Measurements from ENCODE around the gene CXorf66. TPM values are rescaled to one million over a fixed set of nuclear protein-coding genes. Genes with fewer than 3 reads are reported as not detected.

CXorf66 gene
- total and polyA plus RNA-seq, 2 of the 8 experiments (the other 6 are each of a cell fraction or from before 2014, with no cell fraction given), result not detected

DNA sequence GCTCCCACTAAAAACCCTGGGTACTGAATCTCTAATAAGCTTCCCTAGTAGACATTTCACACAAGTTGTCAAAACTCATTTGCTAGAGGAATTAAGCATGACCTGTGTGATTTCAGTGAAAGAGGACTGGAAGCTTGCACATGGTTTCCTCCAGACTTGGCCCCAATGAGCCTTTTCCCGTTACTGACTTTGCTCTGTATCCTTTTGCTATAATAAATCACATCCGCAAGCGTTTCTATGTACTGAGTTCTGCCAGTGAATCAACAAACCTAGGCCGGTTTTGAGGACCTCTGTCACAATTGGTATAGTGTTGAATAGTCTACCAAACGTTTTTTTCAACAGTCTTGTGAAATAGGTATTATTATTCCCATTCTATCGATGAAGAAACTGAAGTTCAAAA lies 40.6 kb downstream of the CXorf66 start:
- no peak overlapping the region for H2BK20ac ChIP-seq (ENCODE audit: low read length)
- no peak overlapping the region for H3K9ac ChIP-seq (replicated peaks in 1 of 4; ENCODE audit: extremely low read depth in 1 of 4, low read depth in 3 of 4, low read length in 3 of 4)
- no peaks in the 10 kb centered on the region for H3K27me3 ChIP-seq (replicated peaks in 1 of 4; ENCODE audit: control insufficient read depth in 3 of 4, extremely low read depth in 1 of 4, insufficient read depth in 3 of 4, low read length in 3 of 4)
- no peak overlapping the region for H4K5ac ChIP-seq (ENCODE audit: insufficient read length, low read depth, low read length)
- POLR2A ChIA-PET (ENCODE audit: partially characterized antibody), result interaction anchor here (0.6 to 2.1 kb wide), 2 partner anchors 9 to 11 kb away, joined by 3 to 8 read pairs; partner anchors contain the start of gene ATP11C
- no peak overlapping the region for H2BK120ac ChIP-seq (replicated peaks; ENCODE audit: low read depth, low read length)
- no peak overlapping the region for H2BK12ac ChIP-seq (ENCODE audit: low read depth, low read length)
- H4K20me1 ChIP-seq (replicated peaks in 1 of 2; ENCODE audit: control insufficient read depth in 1 of 2, insufficient read depth in 2 of 2, low read length in 2 of 2), result peaks cover 0 to 12% of the 10 kb centered on the region in 2 experiments
- no peak overlapping the region for H2BK5ac ChIP-seq (ENCODE audit: low read depth, low read length)
- no peak overlapping the region for H3K4me3 ChIP-seq (ENCODE audit: extremely low read depth in 1 of 4, insufficient read depth in 2 of 4, low read depth in 3 of 4, low read length in 4 of 4)
- CTCF ChIA-PET (ENCODE audit: partially characterized antibody), result no interaction called here
- WGBS, 2 experiments (ENCODE audit: extremely low coverage in 1 of 2, insufficient coverage in 1 of 2, insufficient read length in 1 of 2, insufficient replicate concordance in 2 of 2, low coverage in 1 of 2, low lambda C conversion rate in 2 of 2, missing lambda C conversion rate in 1 of 2), result 87% methylated on average over 5 of the region's 6 CpGs; no CpG with 5 or more reads in 1 of the 2 experiments
- DNase-seq (ENCODE audit: low read depth in 1 of 2, low spot score in 2 of 2) (no peak), FAIRE-seq (no peak)
- H3K4ac ChIP-seq (replicated peaks; ENCODE audit: insufficient read length, low read depth, low read length), result no peak overlapping the region
- no peak overlapping the region for H3K23ac ChIP-seq (ENCODE audit: insufficient read length)
- H3K18ac ChIP-seq (ENCODE audit: extremely low read depth, low read length), result no peak overlapping the region
- H4K8ac ChIP-seq (ENCODE audit: extremely low read depth, insufficient read depth, low read length), result no peak overlapping the region
- H3K36me3 ChIP-seq (ENCODE audit: control insufficient read depth in 2 of 4, insufficient read depth in 4 of 4, low read length in 3 of 4), result no peaks in the 10 kb centered on the region
- H3K4me1 ChIP-seq (replicated peaks in 1 of 4; ENCODE audit: control insufficient read depth in 3 of 4, insufficient read depth in 4 of 4, low read length in 3 of 4), result peaks cover 0 to 5% (median 0%) of the 10 kb centered on the region in 4 experiments; a peak in 1 of 7 replicates
- H3K4me2 ChIP-seq (ENCODE audit: insufficient read depth in 1 of 2, low read depth in 2 of 2, low read length in 2 of 2), result no peak overlapping the region
- no peaks in the 10 kb centered on the region for H3K9me3 ChIP-seq (ENCODE audit: insufficient read depth in 2 of 2, low read depth in 1 of 2, low read length in 1 of 2)
- no peak overlapping the region for H4K91ac ChIP-seq (replicated peaks; ENCODE audit: insufficient read length, low read length)
- no peaks in the 10 kb centered on the region for H3K23me2 ChIP-seq (ENCODE audit: low read depth, low read length)
- H3K79me1 ChIP-seq (ENCODE audit: low read depth, low read length), result no peaks in the 10 kb centered on the region; the same call in 1 of the 2 replicates
- H3K27ac ChIP-seq (ENCODE audit: low read depth, low read length), result no peak overlapping the region
- peaks cover 4 to 84% of the 10 kb centered on the region in 2 experiments; a peak in 2 of 4 replicates for H3K79me2 ChIP-seq (ENCODE audit: control insufficient read depth in 1 of 2, insufficient read depth in 2 of 2, low read length in 2 of 2)
- no peak overlapping the region for H2AK5ac ChIP-seq (ENCODE audit: low read depth, low read length)
- no peak overlapping the region for H3K14ac ChIP-seq (ENCODE audit: insufficient read length)
- no peak overlapping the region for H2BK15ac ChIP-seq (ENCODE audit: low read length)
- H3K56ac ChIP-seq (replicated peaks; ENCODE audit: insufficient read length, low read depth, low read length), result no peak overlapping the region
- H2AFZ ChIP-seq (ENCODE audit: low read length), result no peak overlapping the region
- TF ChIP-seq TAF1 (IDR thresholded peaks at IDR 0.05; ENCODE audit: low read depth, low read length) (no peak), GTF2F1 (IDR thresholded peaks at IDR 0.05; ENCODE audit: borderline replicate concordance, low read depth, low read length) (no peak), TEAD4 (IDR thresholded peaks at IDR 0.05; ENCODE audit: low read depth, low read length) (no peak), EGR1 (IDR thresholded peaks at IDR 0.05; ENCODE audit: borderline replicate concordance, low read depth, low read length) (no peak), BACH1 (IDR thresholded peaks at IDR 0.05; ENCODE audit: low read length) (no peak), MAFK (IDR thresholded peaks at IDR 0.05; ENCODE audit: low read depth, low read length) (no peak), CBX8 (IDR thresholded peaks at IDR 0.05; ENCODE audit: borderline replicate concordance, low read depth, low read length) (no peak), NANOG (IDR thresholded peaks at IDR 0.05; ENCODE audit: insufficient read depth, low read depth, low read length, poor library complexity, severe bottlenecking) (no peak), NRF1 (IDR thresholded peaks at IDR 0.05; ENCODE audit: low read depth, low read length) (no peak), SIN3A (conservative IDR thresholded peaks at IDR 0.05 in 1 of 2, IDR thresholded peaks at IDR 0.05 in 1 of 2; ENCODE audit: low read depth in 1 of 2, low read length in 2 of 2) (no peak)
- TF ChIP-seq, protein P1, sequence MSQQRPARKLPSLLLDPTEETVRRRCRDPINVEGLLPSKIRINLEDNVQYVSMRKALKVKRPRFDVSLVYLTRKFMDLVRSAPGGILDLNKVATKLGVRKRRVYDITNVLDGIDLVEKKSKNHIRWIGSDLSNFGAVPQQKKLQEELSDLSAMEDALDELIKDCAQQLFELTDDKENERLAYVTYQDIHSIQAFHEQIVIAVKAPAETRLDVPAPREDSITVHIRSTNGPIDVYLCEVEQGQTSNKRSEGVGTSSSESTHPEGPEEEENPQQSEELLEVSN (IDR thresholded peaks at IDR 0.05), result no peak
- TF ChIP-seq, protein P2, sequence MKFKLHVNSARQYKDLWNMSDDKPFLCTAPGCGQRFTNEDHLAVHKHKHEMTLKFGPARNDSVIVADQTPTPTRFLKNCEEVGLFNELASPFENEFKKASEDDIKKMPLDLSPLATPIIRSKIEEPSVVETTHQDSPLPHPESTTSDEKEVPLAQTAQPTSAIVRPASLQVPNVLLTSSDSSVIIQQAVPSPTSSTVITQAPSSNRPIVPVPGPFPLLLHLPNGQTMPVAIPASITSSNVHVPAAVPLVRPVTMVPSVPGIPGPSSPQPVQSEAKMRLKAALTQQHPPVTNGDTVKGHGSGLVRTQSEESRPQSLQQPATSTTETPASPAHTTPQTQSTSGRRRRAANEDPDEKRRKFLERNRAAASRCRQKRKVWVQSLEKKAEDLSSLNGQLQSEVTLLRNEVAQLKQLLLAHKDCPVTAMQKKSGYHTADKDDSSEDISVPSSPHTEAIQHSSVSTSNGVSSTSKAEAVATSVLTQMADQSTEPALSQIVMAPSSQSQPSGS (IDR thresholded peaks at IDR 0.05; ENCODE audit: low read length), result no peak

Data from H1 (cell line).